Mucosa of rectum (tissue), 2 donors: ENCODE measurements around the gene SLC35D1.

Experiments used
- H3K27ac ChIP-seq, 2 donors: one replicate each; pipeline ENCODE4 v1.7.0; 2013; ENCODE audit warnings: inconsistent platforms in 2 of 2, low read depth in 2 of 2, low read length in 2 of 2
- H3K27me3 ChIP-seq, 2 donors: one replicate each; pipeline ENCODE4 v1.7.0; 2013; ENCODE audit warnings: low read length in 2 of 2; ENCODE audit not compliant: control insufficient read depth in 2 of 2, insufficient read depth in 2 of 2
- H3K36me3 ChIP-seq, 2 donors: one replicate each; pipeline ENCODE4 v1.7.0; 2013; ENCODE audit warnings: low read length in 2 of 2; ENCODE audit not compliant: control insufficient read depth in 2 of 2, insufficient read depth in 2 of 2
- H3K4me1 ChIP-seq, 2 donors: one replicate each; pipeline ENCODE4 v1.7.0; 2013; ENCODE audit warnings: low read length in 2 of 2, mild to moderate bottlenecking in 1 of 2; ENCODE audit not compliant: control insufficient read depth in 2 of 2, insufficient read depth in 2 of 2
- H3K4me3 ChIP-seq, 2 donors: one replicate each; pipeline ENCODE4 v1.7.0; 2013; ENCODE audit warnings: low read length in 2 of 2
- H3K9ac ChIP-seq, 2 donors: one replicate each; pipeline ENCODE4 v1.7.0; 2013; ENCODE audit warnings: low read length in 2 of 2, low read depth in 1 of 2, mild to moderate bottlenecking in 1 of 2
- H3K9me3 ChIP-seq, 2 donors: one replicate each; pipeline ENCODE4 v1.7.0; 2013; ENCODE audit warnings: low read length in 2 of 2; ENCODE audit not compliant: control insufficient read depth in 2 of 2
- donor health status: healthy.
- donor health status: Normal muscosa, but diverticular disease.

The SLC35D1 gene

GRCh38 chr1:67053785-67054772 is at the start of gene SLC35D1:
TSS of gene SLC35D1 (minus strand) at chr1:67054148. CDS start at chr1:67054013, 135 bp downstream.
- peak within 1 kb of the TSS; percentile 88 to 92 for H3K4me3 ChIP-seq
- H3K4me1 ChIP-seq = peaks cover 7 to 25% of the 10 kb centered on the region in 2 donors
- peak within 1 kb of the TSS; percentile 95 to 98 for H3K9ac ChIP-seq
- peak within 1 kb of the TSS; percentile 97 for H3K27ac ChIP-seq
- H3K27me3 ChIP-seq = no peaks in the 10 kb centered on the region
- no peaks in the 10 kb centered on the region for H3K9me3 ChIP-seq
- peaks cover 6 to 13% of the 10 kb centered on the region in 2 donors for H3K36me3 ChIP-seq

DNA sequence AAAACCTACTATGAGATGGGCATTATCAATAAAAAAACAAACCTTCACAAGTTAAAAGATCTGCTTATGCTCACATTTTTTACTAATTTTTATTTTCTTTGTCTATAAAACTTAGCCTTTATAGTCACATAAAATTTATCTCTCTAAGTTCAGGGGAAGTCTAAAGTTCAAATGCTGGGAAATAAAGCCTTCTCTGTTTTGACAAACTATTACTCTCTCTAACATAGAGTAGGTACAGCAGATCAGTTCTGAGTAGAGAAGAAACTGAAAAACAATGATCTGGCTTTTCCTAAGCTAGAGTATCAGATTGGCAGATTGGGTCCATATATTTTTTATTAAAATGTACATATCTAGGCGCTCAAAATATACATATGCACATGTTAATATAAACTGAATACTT is 49.6 kb upstream of the SLC35D1 start:
- Histone ChIP-seq H3K4me3 (no peak overlapping the region), H3K36me3 (no peaks in the 10 kb centered on the region), H3K9me3 (no peaks in the 10 kb centered on the region), H3K9ac (no peak overlapping the region), H3K27ac (no peak overlapping the region), H3K4me1 (peaks cover 3 to 13% of the 10 kb centered on the region in 2 donors), H3K27me3 (no peaks in the 10 kb centered on the region)

DNA sequence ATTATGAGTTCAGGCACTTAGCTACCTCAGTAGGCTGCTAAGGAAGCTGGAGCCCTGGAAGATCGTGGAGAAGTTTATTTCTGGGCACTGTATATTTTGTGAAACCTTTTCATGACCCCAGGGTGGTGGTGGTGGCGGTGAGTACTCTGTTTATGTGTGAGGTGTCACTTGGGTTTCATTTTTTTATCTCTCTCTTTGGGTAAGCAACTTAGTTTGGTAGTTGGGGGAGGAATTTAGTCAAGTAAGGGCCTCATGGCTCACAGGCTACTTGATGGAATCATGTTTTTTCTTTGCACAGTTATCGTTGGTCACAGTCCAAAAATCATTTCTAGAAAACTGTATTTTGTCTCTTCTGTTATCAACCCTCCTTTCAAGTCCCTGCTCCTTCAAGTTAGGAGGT is 46.9 kb upstream of the SLC35D1 start:
- Histone ChIP-seq H3K27me3 (no peaks in the 10 kb centered on the region), H3K4me3 (no peak overlapping the region), H3K4me1 (peaks cover 3 to 10% of the 10 kb centered on the region in 2 donors), H3K36me3 (no peaks in the 10 kb centered on the region), H3K27ac (no peak overlapping the region), H3K9ac (no peak overlapping the region), H3K9me3 (no peaks in the 10 kb centered on the region)

DNA sequence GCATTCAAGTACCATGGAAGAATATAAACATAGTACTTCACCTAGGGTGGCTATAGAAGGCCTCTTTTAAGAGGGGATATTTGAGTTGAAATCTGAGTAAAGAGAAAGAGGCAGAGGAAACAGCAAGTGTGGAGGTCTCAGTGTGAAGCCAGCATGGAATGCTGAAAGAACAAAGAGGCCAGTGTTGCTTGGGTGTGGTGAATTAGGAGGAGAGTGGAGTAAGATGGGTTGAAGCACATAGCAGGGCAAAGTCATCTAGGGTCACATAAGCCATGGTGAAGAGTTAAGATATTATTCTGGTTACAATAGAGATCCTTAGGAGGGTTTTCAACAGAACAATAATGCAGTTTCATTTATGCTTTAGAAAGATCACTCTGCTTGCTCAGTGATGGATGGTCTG is 43.4 kb upstream of the SLC35D1 start:
- Histone ChIP-seq H3K4me1 (no peaks in the 10 kb centered on the region), H3K36me3 (no peaks in the 10 kb centered on the region), H3K9ac (no peak overlapping the region), H3K27ac (no peak overlapping the region), H3K9me3 (no peaks in the 10 kb centered on the region), H3K4me3 (no peak overlapping the region), H3K27me3 (no peaks in the 10 kb centered on the region)

- H3K4me3 ChIP-seq = no peak overlapping the region
Measured at GRCh38 chr1:67094191-67094590, 40.2 kb upstream of the SLC35D1 start.

DNA sequence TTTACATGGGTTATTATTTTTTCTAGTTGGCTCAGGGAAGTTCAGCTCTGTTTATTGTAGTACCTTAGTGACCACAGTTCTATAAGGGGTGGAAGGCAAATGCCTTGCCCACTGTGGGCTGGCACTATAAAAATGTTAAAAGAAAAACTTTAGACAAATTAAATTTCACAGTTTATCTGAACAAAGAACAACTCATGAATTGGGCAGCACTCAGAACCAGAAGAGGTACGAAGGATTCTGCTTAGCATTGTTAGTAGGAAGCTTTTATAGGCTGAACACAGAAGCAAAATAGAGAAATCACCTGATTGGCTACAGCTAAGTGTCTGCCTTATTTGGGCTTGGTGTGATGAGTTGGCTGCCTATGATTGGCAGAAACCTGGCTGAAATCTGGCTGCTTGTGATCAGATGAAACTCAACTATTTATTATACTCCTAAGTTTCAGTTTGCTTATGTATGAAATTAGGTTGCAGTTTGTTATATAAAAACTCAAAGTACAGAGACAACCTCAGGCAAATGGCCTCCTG is 35.8 kb upstream of the SLC35D1 start:
- Histone ChIP-seq H3K36me3 (no peaks in the 10 kb centered on the region), H3K9me3 (no peaks in the 10 kb centered on the region), H3K27ac (no peak overlapping the region), H3K4me3 (no peak overlapping the region), H3K27me3 (no peaks in the 10 kb centered on the region), H3K9ac (no peak overlapping the region), H3K4me1 (peaks cover 0 to 5% of the 10 kb centered on the region in 2 donors)

More at GRCh38 chr1:67094191-67094590, 40.2 kb upstream of the SLC35D1 start:
- Histone ChIP-seq H3K9me3 (no peaks in the 10 kb centered on the region), H3K4me1 (no peaks in the 10 kb centered on the region), H3K36me3 (no peaks in the 10 kb centered on the region), H3K9ac (no peak overlapping the region), H3K27ac (no peak overlapping the region), H3K27me3 (no peaks in the 10 kb centered on the region)

DNA sequence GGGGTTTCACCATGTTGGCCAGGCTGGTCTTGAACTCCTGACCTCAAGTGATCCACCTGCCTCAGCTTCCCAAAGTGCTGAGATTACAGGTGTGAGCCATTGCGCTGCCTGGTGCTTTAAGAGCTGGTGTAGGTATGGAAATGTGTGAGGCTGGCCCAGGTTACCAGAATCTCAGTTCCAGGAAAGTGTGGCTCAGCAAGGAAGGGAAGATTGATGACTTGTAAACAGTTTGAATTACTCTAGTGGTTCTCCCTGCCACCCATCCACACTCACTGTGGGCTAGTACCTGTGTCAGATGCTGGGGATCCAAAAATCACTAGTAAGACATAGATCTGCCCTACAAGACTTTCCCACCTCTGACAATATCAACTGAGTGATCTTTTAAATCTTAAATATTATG is 34.5 kb upstream of the SLC35D1 start:
- H3K9me3 ChIP-seq = no peaks in the 10 kb centered on the region
- H3K9ac ChIP-seq = no peak overlapping the region
- H3K4me1 ChIP-seq = peaks cover 0 to 5% of the 10 kb centered on the region in 2 donors
- H3K4me3 ChIP-seq = no peak overlapping the region
- H3K27me3 ChIP-seq = no peaks in the 10 kb centered on the region
- no peak overlapping the region for H3K27ac ChIP-seq
- H3K36me3 ChIP-seq = no peaks in the 10 kb centered on the region

DNA sequence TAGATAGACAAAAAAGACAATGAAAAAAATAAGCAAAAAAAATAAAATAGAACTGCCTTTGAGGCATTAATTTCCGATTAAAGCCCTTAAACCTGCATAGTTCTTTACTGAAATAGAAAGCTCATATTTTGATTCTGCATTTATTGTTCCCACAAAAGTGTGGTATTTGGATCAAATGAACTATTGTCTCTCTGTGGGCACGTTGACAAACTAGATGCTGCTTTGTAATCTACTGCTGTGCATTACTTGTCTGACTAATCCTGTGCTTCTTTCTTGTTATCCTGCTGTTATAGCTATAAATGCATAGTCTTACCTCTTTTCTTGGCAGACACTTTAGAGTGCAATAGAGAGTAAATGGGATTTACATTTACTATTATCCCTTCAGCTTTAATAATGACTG is 31.4 kb upstream of the SLC35D1 start:
- Histone ChIP-seq H3K9me3 (no peaks in the 10 kb centered on the region), H3K27ac (no peak overlapping the region), H3K27me3 (no peaks in the 10 kb centered on the region), H3K9ac (no peak overlapping the region), H3K36me3 (no peaks in the 10 kb centered on the region), H3K4me1 (peaks cover 0 to 5% of the 10 kb centered on the region in 2 donors), H3K4me3 (no peak overlapping the region)

DNA sequence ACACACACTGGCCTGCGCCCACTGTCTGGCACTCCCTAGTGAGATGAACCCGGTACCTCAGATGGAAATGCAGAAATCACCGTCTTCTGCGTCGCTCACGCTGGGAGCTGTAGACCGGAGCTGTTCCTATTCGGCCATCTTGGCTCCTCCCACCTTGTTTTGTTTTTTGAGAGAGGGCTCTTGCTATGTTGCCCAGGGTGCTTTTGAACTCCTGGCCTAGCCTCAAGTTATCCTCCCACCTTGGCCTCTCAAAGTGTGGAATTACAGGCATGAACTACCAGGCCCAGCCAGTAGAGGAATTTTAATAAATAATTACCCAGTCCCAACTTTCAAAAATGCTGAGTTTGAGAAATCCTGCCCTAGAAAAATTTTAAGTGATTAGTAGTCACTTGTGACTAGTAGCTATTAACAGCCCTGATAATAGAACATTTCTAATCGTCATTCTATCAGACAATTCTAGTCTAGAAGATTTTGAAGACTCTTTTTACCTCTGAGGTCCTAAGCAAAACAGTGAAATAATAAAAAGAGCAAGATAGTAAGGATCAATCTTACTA is 30.9 kb upstream of the SLC35D1 start:
- Histone ChIP-seq H3K27ac (no peak overlapping the region), H3K36me3 (no peaks in the 10 kb centered on the region), H3K9ac (no peak overlapping the region), H3K27me3 (no peaks in the 10 kb centered on the region), H3K9me3 (no peaks in the 10 kb centered on the region), H3K4me3 (no peak overlapping the region), H3K4me1 (peaks cover 0 to 5% of the 10 kb centered on the region in 2 donors)

DNA sequence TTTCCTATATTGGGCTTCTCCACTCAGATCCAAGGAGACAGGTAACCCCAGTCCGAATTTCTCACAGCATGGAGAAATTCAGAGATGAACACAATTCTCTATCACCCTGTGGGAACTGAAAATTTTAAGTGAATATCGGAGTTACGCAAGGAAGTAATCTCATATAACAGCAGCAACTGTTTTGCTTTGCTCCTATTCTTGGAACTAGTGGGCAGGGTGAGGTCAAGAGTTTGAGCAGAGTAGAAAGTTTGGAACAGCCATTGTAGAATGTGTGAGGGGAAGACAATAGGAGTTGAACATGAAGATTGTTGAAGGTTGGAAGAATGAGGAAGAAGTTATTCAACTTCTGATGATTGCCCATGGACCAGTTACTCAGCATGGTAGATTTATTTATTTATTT is 24.3 kb upstream of the SLC35D1 start:
- Histone ChIP-seq H3K27ac (no peak overlapping the region), H3K27me3 (no peaks in the 10 kb centered on the region), H3K9ac (no peak overlapping the region), H3K36me3 (no peaks in the 10 kb centered on the region), H3K4me3 (no peak overlapping the region), H3K9me3 (no peaks in the 10 kb centered on the region), H3K4me1 (no peaks in the 10 kb centered on the region)
